HuH-7 (cell line): Measurements from ENCODE around the gene RNU5B-1.

ENCODE experiments used
- DNase-seq: peaks from one replicate; pipeline ENCODE4 v3.0.0; 2011; ENCODE audit warnings: low spot score

The RNU5B-1 gene

GRCh38 chr15:65328506-65329287 lies 24.2 kb downstream of the RNU5B-1 start:
- DNase-seq: no peak

- no peak for DNase-seq
Observed at GRCh38 chr15:65329288-65329983, 25.0 kb downstream of the RNU5B-1 start.

- no peak for DNase-seq
Observed at GRCh38 chr15:65329984-65330735, 25.7 kb downstream of the RNU5B-1 start.

- no peak for DNase-seq
Observed at GRCh38 chr15:65330934-65331645, 26.6 kb downstream of the RNU5B-1 start.

GRCh38 chr15:65331811-65332210 lies 27.3 kb downstream of the RNU5B-1 start:
- no peak for DNase-seq

GRCh38 chr15:65332391-65333147 lies 28.1 kb downstream of the RNU5B-1 start:
- DNase-seq: no peak

- DNase-seq: no peak
Observed at GRCh38 chr15:65333148-65333820, 28.8 kb downstream of the RNU5B-1 start.

- no peak for DNase-seq
Observed at GRCh38 chr15:65333856-65334255, 29.4 kb downstream of the RNU5B-1 start.

- DNase-seq: no peak
Observed at GRCh38 chr15:65334586-65335231, 30.2 kb downstream of the RNU5B-1 start.

- DNase-seq: no peak
Observed at GRCh38 chr15:65335278-65336055, 31.0 kb downstream of the RNU5B-1 start.

GRCh38 chr15:65336493-65337435 lies 32.3 kb downstream of the RNU5B-1 start:
- no peak for DNase-seq

GRCh38 chr15:65337436-65338070 lies 33.1 kb downstream of the RNU5B-1 start:
- DNase-seq: no peak

- DNase-seq: no peak
Observed at GRCh38 chr15:65338366-65338765, 33.9 kb downstream of the RNU5B-1 start.

- no peak for DNase-seq
Observed at GRCh38 chr15:65338823-65339222, 34.3 kb downstream of the RNU5B-1 start.

- DNase-seq: no peak
Observed at GRCh38 chr15:65339416-65339815, 34.9 kb downstream of the RNU5B-1 start.

- DNase-seq: no peak
Observed at GRCh38 chr15:65339920-65340319, 35.4 kb downstream of the RNU5B-1 start.

GRCh38 chr15:65342493-65342892 lies 38.0 kb downstream of the RNU5B-1 start:
- DNase-seq: no peak
